Tibial nerve (tissue), 4 donors: Measurements from ENCODE around the gene SETD3. TPM values are rescaled to one million over a fixed set of nuclear protein-coding genes. Genes with fewer than 3 reads are reported as not detected.

Source experiments
- DNase-seq, 2 donors: peaks; one replicate each; pipeline ENCODE4 v3.0.0-alpha.2; 2019; ENCODE audit warnings: low spot score in 2 of 2
- H3K27ac ChIP-seq, 4 donors: fragments of 200-600 bp; sonication (generic) in 3 of 4; one replicate each; pipeline ENCODE4 v1.5.1; 2017 to 2019; ENCODE audit warnings: mild to moderate bottlenecking in 1 of 4
- H3K27me3 ChIP-seq, 2 donors: fragments of 200-600 bp; sonication (generic) in 1 of 2; one replicate each; pipeline versions ENCODE4 v1.5.1 to v1.6.0; 2017 to 2019
- H3K36me3 ChIP-seq, 3 donors: fragments of 200-600 bp; sonication (generic); one replicate each; pipeline ENCODE4 v1.5.1; 2018 to 2019
- H3K4me1 ChIP-seq, 4 donors: fragments of 200-600 bp; sonication (generic) in 3 of 4; one replicate each; pipeline ENCODE4 v1.5.1; 2017 to 2019
- H3K4me3 ChIP-seq, 4 donors: fragments of 200-600 bp; sonication (generic) in 3 of 4; one replicate each; pipeline ENCODE4 v1.5.1; 2017 to 2019; ENCODE audit warnings: mild to moderate bottlenecking in 1 of 4, moderate library complexity in 1 of 4
- H3K9me3 ChIP-seq, 4 donors: fragments of 200-600 bp; sonication (generic) in 3 of 4; one replicate each; pipeline ENCODE4 v1.5.1; 2017 to 2019
- CTCF ChIP-seq, 5 experiments: fragments of 200-600 bp in 3 of 5; fragments of 450-650 bp in 2 of 5; sonication (generic) in 3 of 5; IDR thresholded peaks; one replicate each; pipeline ENCODE4 v1.5.1; 2016 to 2019; ENCODE audit warnings: antibody characterized with exemption in 5 of 5, mild to moderate bottlenecking in 3 of 5, moderate library complexity in 2 of 5
- EP300 ChIP-seq, 2 donors: sonication (generic); formaldehyde crosslinking; IDR thresholded peaks; one replicate each; pipeline ENCODE4 v1.6.1; 2017; ENCODE audit warnings: antibody characterized with exemption in 2 of 2, mild to moderate bottlenecking in 1 of 2
- POLR2A ChIP-seq, 2 donors: fragments of 450-650 bp; IDR thresholded peaks; one replicate each; pipeline ENCODE4 v1.6.1; 2017; ENCODE audit warnings: antibody characterized with exemption in 2 of 2, mild to moderate bottlenecking in 2 of 2, moderate library complexity in 2 of 2
- WGBS, 2 donors: methylation state at CpG; one replicate each; pipeline ENCODE4 v1.1.5; 2018; 5-methylcytosine and 5-hydroxymethylcytosine counted together
- total RNA-seq, 4 donors: library from RNA; depleted of rRNA; stranded (reverse); fragments of >200 nt; gene quantifications; one replicate each; pipeline ENCODE4 v1.1.0, GENCODE V29; 2016

Gene SETD3
- total RNA-seq, 4 donors from 2014 or later = 63.3 to 118 (median 80.6) TPM

DNA sequence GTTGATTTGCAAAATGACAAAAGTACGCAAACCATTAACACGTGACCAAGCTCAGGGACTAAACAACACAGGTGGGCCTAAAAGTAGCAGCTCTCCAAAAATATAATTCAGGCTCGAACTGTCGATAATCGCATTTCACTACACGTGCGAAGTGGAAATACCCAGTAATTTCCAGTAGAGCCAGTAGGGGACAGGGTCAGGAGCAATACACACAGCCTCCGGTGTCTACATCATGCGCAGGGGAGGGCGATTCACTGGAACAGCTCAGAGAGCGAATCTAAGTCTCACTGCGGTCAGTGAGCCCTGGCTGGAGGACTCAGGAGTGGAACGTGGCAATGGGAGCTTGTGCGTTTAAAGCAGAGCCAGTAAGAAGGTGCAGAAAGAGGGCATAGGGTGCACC lies 40.4 kb downstream of the SETD3 start:
- DNase-seq = no peak
- Histone ChIP-seq H3K9me3 (no peaks in the 10 kb centered on the region), H3K27me3 (no peaks in the 10 kb centered on the region), H3K36me3 (peaks cover 0 to 89% (median 0%) of the 10 kb centered on the region in 3 donors), H3K27ac (no peak overlapping the region), H3K4me3 (no peak overlapping the region), H3K4me1 (peaks cover 0 to 11% (median 0%) of the 10 kb centered on the region in 4 donors)
- WGBS, 2 donors = 89 to 90% methylated on average over 14 of the region's 14 CpGs
- TF ChIP-seq CTCF (IDR thresholded peaks at IDR 0.05) = no peak
- no peak for TF ChIP-seq POLR2A (IDR thresholded peaks at IDR 0.05)
- no peak for TF ChIP-seq EP300 (IDR thresholded peaks at IDR 0.05)

DNA sequence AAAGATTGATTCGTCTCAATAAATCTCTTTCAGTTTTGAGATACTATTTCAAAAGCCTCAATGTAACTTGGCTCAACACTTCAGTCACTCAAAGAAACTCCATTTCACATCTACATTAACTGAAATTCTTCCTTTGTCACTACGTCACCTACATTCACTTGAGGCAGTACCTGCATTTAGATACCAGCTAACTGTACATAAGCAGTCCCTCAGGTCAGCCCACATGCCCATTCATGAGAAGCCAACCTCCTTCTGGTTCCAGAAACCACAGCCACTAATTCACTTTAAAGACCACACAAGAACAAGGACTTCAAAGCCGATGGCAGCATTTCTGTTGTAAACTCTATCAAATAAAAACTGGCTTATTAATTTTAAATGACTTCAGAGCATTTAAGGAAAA lies 43.0 kb downstream of the SETD3 start:
- H3K4me1 ChIP-seq = peaks cover 0 to 11% (median 0%) of the 10 kb centered on the region in 4 donors
- H3K4me3 ChIP-seq = no peak overlapping the region
- no peaks in the 10 kb centered on the region for H3K9me3 ChIP-seq
- DNase-seq = no peak
- no peak overlapping the region for H3K27ac ChIP-seq
- TF ChIP-seq CTCF (IDR thresholded peaks at IDR 0.05) (no peak), EP300 (IDR thresholded peaks at IDR 0.05) (no peak), POLR2A (IDR thresholded peaks at IDR 0.05) (no peak)
- H3K27me3 ChIP-seq = no peaks in the 10 kb centered on the region
- WGBS, 2 donors = 74 to 81% methylated on average over 3 of the region's 3 CpGs
- peaks cover 0 to 83% (median 0%) of the 10 kb centered on the region in 3 donors for H3K36me3 ChIP-seq

GRCh38 chr14:99436247-99437180 lies 44.1 kb downstream of the SETD3 start:
- no peak for TF ChIP-seq EP300 (IDR thresholded peaks at IDR 0.05)
- TF ChIP-seq POLR2A (IDR thresholded peaks at IDR 0.05) = no peak
- TF ChIP-seq CTCF (IDR thresholded peaks at IDR 0.05) = no peak
- Histone ChIP-seq H3K27ac (no peak overlapping the region), H3K27me3 (no peaks in the 10 kb centered on the region), H3K36me3 (peaks cover 0 to 71% (median 0%) of the 10 kb centered on the region in 3 donors), H3K9me3 (no peaks in the 10 kb centered on the region), H3K4me1 (peaks cover 0 to 11% (median 0%) of the 10 kb centered on the region in 4 donors), H3K4me3 (no peak overlapping the region)
- DNase-seq = no peak
- 72 to 78% methylated on average over 14 of the region's 14 CpGs for WGBS, 2 donors

DNA sequence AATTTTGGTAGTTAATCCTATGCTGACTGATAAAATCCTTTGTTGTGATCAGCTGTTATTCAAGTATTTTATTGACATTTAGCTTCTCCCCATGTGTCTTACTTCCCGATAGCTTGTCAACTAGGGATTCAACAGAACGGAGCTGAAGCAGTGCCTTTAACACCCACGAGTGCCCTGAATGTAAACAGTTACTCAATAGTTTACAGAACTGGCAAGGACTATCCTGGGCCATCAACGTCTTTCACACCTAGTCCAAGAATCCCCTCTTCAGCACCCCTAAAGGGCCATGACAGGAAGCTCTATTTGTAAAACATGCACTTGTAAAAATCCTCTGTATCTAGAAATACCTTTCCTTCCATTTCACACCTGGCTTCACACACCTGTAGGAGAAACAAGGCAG lies 45.3 kb downstream of the SETD3 start:
- Histone ChIP-seq H3K36me3 (peaks cover 0 to 68% (median 0%) of the 10 kb centered on the region in 3 donors), H3K4me1 (peaks cover 0 to 11% (median 0%) of the 10 kb centered on the region in 4 donors), H3K27ac (no peak overlapping the region), H3K9me3 (no peaks in the 10 kb centered on the region), H3K27me3 (no peaks in the 10 kb centered on the region), H3K4me3 (no peak overlapping the region)
- 63 to 64% methylated on average over 4 of the region's 4 CpGs for whole genome bisulfite sequencing, 2 donors
- no peak for DNase-seq
- TF ChIP-seq CTCF (IDR thresholded peaks at IDR 0.05) (no peak), EP300 (IDR thresholded peaks at IDR 0.05) (no peak), POLR2A (IDR thresholded peaks at IDR 0.05) (no peak)

DNA sequence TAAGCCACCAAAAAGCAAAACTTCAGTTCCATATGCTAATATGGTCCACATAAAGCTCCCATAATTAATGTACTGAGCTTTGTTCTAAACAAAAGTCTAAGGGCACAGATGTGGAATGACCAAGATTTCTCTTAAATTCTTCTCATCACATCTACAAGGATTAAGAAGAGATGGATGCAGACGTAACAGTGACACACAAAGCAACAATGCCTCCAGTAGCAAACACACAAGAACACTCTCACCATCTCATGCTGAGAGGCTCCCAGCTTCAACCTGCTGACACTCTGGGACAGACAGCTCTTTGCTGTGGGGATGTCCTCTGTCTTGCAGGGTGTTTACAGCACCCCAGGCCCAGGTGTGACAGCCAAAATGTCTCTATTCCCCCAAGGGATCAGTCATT lies 48.2 kb downstream of the SETD3 start:
- WGBS, 2 donors = 63 to 67% methylated on average over 1 of the region's 1 CpG

More for the DNA sequence above, 48.2 kb downstream of the SETD3 start:
- H3K4me1 ChIP-seq = peaks cover 0 to 11% (median 0%) of the 10 kb centered on the region in 4 donors
- peaks cover 0 to 8% (median 0%) of the 10 kb centered on the region in 4 donors for H3K9me3 ChIP-seq
- DNase-seq = no peak
- H3K36me3 ChIP-seq = peaks cover 0 to 75% (median 0%) of the 10 kb centered on the region in 3 donors
- H3K27ac ChIP-seq = no peak overlapping the region
- H3K27me3 ChIP-seq = no peaks in the 10 kb centered on the region
- TF ChIP-seq EP300 (IDR thresholded peaks at IDR 0.05) (no peak), POLR2A (IDR thresholded peaks at IDR 0.05) (no peak), CTCF (IDR thresholded peaks at IDR 0.05) (no peak)
- no peak overlapping the region for H3K4me3 ChIP-seq
